K562 (cell line): ENCODE data around the gene NRARP. TPM values are rescaled to one million over a fixed set of nuclear protein-coding genes. Genes with fewer than 3 reads are reported as not detected.

Source experiments
- BRCA1 ChIP-seq, 2 experiments: fragments of 450-650 bp in 1 of 2; sonication (generic) in 1 of 2; formaldehyde crosslinking in 1 of 2; IDR thresholded peaks; 2 replicates each; pipeline versions ENCODE4 v1.5.0 to v1.6.1; 2017 to 2020; ENCODE audit warnings: mild to moderate bottlenecking in 1 of 2, missing genetic modification reagents in 1 of 2
- CBX5 ChIP-seq: IDR thresholded peaks from 2 replicates; pipeline ENCODE4 v1.6.1; 2014; ENCODE audit warnings: low read depth, borderline replicate concordance
- ELF4 ChIP-seq: fragments of 450-650 bp; formaldehyde crosslinking; IDR thresholded peaks from 2 replicates; pipeline ENCODE4 v1.4.0; 2022; ENCODE audit warnings: missing genetic modification characterization
- ESRRA ChIP-seq: fragments of 450-650 bp; IDR thresholded peaks from 2 replicates; pipeline ENCODE4 v1.6.1; 2014; ENCODE audit warnings: low read depth, mild to moderate bottlenecking, moderate library complexity, borderline replicate concordance
- ETS2 ChIP-seq: IDR thresholded peaks from 2 replicates; pipeline ENCODE4 v1.6.1; 2016; ENCODE audit warnings: borderline replicate concordance, missing genetic modification characterization, mild to moderate bottlenecking, moderate library complexity, missing compliant biosample characterization; ENCODE audit not compliant: poor library complexity, severe bottlenecking
- FOSL1 ChIP-seq: fragments of 200-800 bp; sonication (Bioruptor generic); conservative IDR thresholded peaks from 2 replicates; pipeline ENCODE4 v1.6.1; 2016; ENCODE audit warnings: missing genetic modification characterization, missing compliant biosample characterization
- KAT8 ChIP-seq: fragments of 450-650 bp; IDR thresholded peaks from 2 replicates; pipeline ENCODE4 v1.6.1; 2016; ENCODE audit warnings: low read depth, mild to moderate bottlenecking
- KLF16 ChIP-seq: IDR thresholded peaks from 2 replicates; pipeline ENCODE4 v1.6.1; 2016; ENCODE audit warnings: antibody characterized with exemption
- PTRF ChIP-seq: fragments of 450-650 bp; IDR thresholded peaks from 2 replicates; pipeline ENCODE4 v1.6.1; 2016; ENCODE audit warnings: mild to moderate bottlenecking, missing genetic modification characterization, missing compliant biosample characterization
- PYGO2 ChIP-seq: fragments of 450-650 bp; IDR thresholded peaks from 2 replicates; pipeline ENCODE4 v1.6.1; 2016; ENCODE audit warnings: mild to moderate bottlenecking, missing genetic modification characterization, moderate library complexity, missing compliant biosample characterization
- RBFOX2 ChIP-seq: fragments of 200-400 bp; formaldehyde crosslinking; IDR thresholded peaks from 2 replicates; pipeline ENCODE4 v1.6.1; 2017; ENCODE audit warnings: low read depth, mild to moderate bottlenecking, low read length, moderate library complexity
- SIRT6 ChIP-seq: IDR thresholded peaks from one replicate; pipeline ENCODE4 v1.6.1; 2012; ENCODE audit warnings: low read depth, mild to moderate bottlenecking, control low read depth, inconsistent platforms, low read length, moderate library complexity
- XRCC4 ChIP-seq: IDR thresholded peaks from one replicate; pipeline ENCODE4 v1.6.1; 2011; ENCODE audit not compliant: insufficient read depth, insufficient read length; ENCODE audit errors: extremely low read depth
- ZKSCAN3 ChIP-seq: fragments of 250-450 bp; sonication (Bioruptor Pico); IDR thresholded peaks from 2 replicates; pipeline ENCODE4 v1.4.0; 2020
- ZKSCAN8 ChIP-seq: fragments of 200-800 bp; sonication (Bioruptor generic); IDR thresholded peaks from 2 replicates; pipeline ENCODE4 v1.6.1; 2016; ENCODE audit warnings: missing genetic modification characterization, missing compliant biosample characterization
- ZNF699 ChIP-seq: fragments of 250-450 bp; sonication (Bioruptor Pico); IDR thresholded peaks from 2 replicates; pipeline ENCODE4 v1.8.0; 2021; ENCODE audit warnings: mild to moderate bottlenecking, moderate library complexity; ENCODE audit not compliant: insufficient replicate concordance
- polyA plus RNA-seq, 8 experiments: library from polyadenylated mRNA; depleted of rRNA in 4 of 8; stranded (reverse) in 5 of 8; unstranded in 3 of 8; fragments of >200 nt; fragmentation: Nextera tagmentation in 2 of 8; fragmentation: Illumina TruSeq in 1 of 8; extraction: Ambion mirVana in 2 of 8; extraction: Trizol in 1 of 8; gene quantifications; 2 replicates each; pipeline versions ENCODE4 v1.2.1 to v1.2.3, GENCODE V29; 2011 to 2014; ENCODE audit warnings: inconsistent platforms in 1 of 8, missing spikeins in 1 of 8
- total RNA-seq, 7 experiments: library from RNA; depleted of rRNA in 6 of 7; stranded (reverse); fragments of >200 nt in 6 of 7; fragmentation: Illumina TruSeq in 2 of 7; extraction: Trizol in 2 of 7; gene quantifications; 2 replicates each; pipeline versions ENCODE4 v1.2.1 to v1.2.3, GENCODE V29; 2011 to 2021; ENCODE audit warnings: low replicate concordance in 1 of 7
- TF ChIP-seq, protein P1 (sequence below): fragments of 450-650 bp; IDR thresholded peaks from 2 replicates; pipeline ENCODE4 v1.6.1; 2018; ENCODE audit warnings: mild to moderate bottlenecking, low read depth; ENCODE audit not compliant: partially characterized antibody
- TF ChIP-seq, protein P2 (sequence below): sonication (generic); formaldehyde crosslinking; IDR thresholded peaks from 2 replicates; pipeline ENCODE4 v1.8.1; 2023; ENCODE audit warnings: mild to moderate bottlenecking, missing genetic modification reagents
- TF ChIP-seq, protein P3 (sequence below): fragments of 450-650 bp; formaldehyde crosslinking; IDR thresholded peaks from 2 replicates; pipeline ENCODE4 v1.4.0; 2020; ENCODE audit warnings: mild to moderate bottlenecking, mixed read lengths
- TF ChIP-seq, protein P4 (sequence below): IDR thresholded peaks from 3 replicates; pipeline ENCODE4 v1.6.1; 2011; ENCODE audit warnings: borderline replicate concordance, mild to moderate bottlenecking; ENCODE audit not compliant: insufficient read length, insufficient read depth
- TF ChIP-seq, protein P5 (sequence below): fragments of 450-650 bp; IDR thresholded peaks from 2 replicates; pipeline ENCODE4 v1.6.1; 2016; ENCODE audit warnings: missing biosample characterization, missing genetic modification characterization

The NRARP gene
- total and polyA plus RNA-seq, 9 of the 15 experiments (the other 6 are each of a cell fraction or from before 2014, with no cell fraction given): 2.0 to 24.5 (median 7.2) TPM; not detected in 2

DNA sequence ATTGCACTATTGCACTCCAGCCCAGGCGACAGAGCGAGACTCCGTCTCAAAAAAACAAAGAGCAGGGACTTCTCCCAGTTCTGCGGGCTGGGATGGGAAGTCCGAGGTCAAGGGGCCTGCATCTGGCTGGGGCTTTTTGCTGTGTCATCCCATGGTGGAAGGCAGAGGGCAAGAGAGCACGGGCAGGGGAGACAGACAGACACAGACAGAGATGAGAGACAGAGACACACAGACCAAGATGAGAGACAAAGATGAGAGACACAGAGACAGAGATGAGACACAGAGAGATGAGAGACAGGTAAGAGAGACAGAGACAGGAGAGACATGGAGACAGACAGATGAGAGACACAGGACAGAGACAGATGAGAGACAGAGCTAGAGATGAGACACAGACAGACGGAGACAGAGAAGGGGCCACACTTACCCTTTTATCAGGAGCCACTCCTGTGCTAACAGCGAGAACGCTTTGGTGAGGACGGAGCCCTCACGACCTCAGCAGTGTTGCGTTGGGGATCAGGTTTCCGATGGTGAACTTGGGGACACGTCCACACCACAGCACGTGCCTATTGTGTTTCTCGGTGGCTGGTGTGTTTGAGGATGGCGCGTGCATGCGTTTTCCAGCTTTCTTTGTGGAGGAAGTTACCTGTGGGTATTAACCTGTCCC, 33.4 kb downstream of the NRARP start (continued):
- TF ChIP-seq PTRF (tag) (no peak), RBFOX2 (no peak; the same call in 1 of the 2 replicates), ZKSCAN3 (CRISPR knock-in tag) (no peak), FOSL1 (tag) (no peak), KAT8 (no peak), ZKSCAN8 (no peak), ELF4 (CRISPR knock-in tag) (peak; percentile 91), ZNF699 (CRISPR knock-in tag) (no peak), ETS2 (tag) (no peak), CBX5 (no peak), KLF16 (no peak), ESRRA (peak; percentile 27; the same call in 1 of the 2 replicates), SIRT6 (no peak), BRCA1 (IDR thresholded peaks at IDR 0.05) (no peak), BRCA1 (CRISPR knock-in tag; IDR thresholded peaks at IDR 0.05) (no peak), XRCC4 (no peak), PYGO2 (no peak)
- TF ChIP-seq, protein P1, sequence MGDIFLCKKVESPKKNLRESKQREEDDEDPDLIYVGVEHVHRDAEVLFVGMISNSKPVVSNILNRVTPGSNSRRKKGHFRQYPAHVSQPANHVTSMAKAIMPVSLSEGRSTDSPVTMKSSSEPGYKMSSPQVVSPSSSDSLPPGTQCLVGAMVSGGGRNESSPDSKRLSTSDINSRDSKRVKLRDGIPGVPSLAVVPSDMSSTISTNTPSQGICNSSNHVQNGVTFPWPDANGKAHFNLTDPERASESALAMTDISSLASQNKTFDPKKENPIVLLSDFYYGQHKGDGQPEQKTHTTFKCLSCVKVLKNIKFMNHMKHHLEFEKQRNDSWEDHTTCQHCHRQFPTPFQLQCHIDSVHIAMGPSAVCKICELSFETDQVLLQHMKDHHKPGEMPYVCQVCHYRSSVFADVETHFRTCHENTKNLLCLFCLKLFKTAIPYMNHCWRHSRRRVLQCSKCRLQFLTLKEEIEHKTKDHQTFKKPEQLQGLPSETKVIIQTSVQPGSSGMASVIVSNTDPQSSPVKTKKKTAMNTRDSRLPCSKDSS: no peak
- TF ChIP-seq, protein P2, sequence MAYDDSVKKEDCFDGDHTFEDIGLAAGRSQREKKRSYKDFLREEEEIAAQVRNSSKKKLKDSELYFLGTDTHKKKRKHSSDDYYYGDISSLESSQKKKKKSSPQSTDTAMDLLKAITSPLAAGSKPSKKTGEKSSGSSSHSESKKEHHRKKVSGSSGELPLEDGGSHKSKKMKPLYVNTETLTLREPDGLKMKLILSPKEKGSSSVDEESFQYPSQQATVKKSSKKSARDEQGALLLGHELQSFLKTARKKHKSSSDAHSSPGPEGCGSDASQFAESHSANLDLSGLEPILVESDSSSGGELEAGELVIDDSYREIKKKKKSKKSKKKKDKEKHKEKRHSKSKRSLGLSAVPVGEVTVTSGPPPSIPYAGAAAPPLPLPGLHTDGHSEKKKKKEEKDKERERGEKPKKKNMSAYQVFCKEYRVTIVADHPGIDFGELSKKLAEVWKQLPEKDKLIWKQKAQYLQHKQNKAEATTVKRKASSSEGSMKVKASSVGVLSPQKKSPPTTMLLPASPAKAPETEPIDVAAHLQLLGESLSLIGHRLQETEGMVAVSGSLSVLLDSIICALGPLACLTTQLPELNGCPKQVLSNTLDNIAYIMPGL (CRISPR knock-in tag): no peak
- TF ChIP-seq, protein P3, sequence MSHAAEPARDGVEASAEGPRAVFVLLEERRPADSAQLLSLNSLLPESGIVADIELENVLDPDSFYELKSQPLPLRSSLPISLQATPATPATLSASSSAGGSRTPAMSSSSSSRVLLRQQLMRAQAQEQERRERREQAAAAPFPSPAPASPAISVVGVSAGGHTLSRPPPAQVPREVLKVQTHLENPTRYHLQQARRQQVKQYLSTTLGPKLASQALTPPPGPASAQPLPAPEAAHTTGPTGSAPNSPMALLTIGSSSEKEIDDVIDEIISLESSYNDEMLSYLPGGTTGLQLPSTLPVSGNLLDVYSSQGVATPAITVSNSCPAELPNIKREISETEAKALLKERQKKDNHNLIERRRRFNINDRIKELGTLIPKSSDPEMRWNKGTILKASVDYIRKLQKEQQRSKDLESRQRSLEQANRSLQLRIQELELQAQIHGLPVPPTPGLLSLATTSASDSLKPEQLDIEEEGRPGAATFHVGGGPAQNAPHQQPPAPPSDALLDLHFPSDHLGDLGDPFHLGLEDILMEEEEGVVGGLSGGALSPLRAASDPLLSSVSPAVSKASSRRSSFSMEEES (CRISPR knock-in tag): no peak
- TF ChIP-seq, protein P4, sequence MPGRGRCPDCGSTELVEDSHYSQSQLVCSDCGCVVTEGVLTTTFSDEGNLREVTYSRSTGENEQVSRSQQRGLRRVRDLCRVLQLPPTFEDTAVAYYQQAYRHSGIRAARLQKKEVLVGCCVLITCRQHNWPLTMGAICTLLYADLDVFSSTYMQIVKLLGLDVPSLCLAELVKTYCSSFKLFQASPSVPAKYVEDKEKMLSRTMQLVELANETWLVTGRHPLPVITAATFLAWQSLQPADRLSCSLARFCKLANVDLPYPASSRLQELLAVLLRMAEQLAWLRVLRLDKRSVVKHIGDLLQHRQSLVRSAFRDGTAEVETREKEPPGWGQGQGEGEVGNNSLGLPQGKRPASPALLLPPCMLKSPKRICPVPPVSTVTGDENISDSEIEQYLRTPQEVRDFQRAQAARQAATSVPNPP: no peak
- TF ChIP-seq, protein P5, sequence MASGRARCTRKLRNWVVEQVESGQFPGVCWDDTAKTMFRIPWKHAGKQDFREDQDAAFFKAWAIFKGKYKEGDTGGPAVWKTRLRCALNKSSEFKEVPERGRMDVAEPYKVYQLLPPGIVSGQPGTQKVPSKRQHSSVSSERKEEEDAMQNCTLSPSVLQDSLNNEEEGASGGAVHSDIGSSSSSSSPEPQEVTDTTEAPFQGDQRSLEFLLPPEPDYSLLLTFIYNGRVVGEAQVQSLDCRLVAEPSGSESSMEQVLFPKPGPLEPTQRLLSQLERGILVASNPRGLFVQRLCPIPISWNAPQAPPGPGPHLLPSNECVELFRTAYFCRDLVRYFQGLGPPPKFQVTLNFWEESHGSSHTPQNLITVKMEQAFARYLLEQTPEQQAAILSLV (tag): no peak
